Putamen (tissue), 1 donor: ENCODE data around the gene IRS1.

Experiments
- DNase-seq: peaks from one replicate; pipeline ENCODE4 v3.0.0-alpha.2; 2016; ENCODE audit warnings: low spot score

IRS1 gene

GRCh38 chr2:226790011-226790410 is 9.6 kb downstream of the IRS1 start:
- DNase-seq = no peak

DNA sequence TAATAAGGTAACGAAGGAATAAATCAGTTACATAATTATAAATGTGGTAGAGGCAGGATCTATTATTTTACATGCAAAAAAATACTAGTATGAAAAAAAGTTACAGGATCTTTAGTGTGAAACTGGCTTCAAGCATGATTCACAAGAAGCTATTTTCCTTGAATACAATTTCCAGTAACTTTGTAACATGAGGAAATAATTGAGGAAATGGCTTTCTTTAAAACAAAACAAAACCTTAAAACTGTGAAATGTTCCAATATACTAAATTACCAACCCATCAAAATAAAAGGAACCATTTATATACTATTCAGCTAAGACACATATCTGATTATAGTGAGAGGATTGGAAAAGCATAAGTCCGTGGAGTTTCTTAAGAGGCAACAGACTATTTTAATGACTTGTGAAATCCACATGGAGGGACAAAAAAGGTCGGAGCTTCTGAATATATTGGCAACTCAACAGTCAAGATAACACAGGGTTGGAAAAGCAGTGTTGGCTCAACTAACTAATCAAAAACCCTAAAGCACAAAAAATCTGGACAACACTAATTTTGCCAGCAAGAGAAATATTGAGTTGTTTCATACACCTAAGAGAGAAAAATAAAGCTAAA is 10.6 kb downstream of the IRS1 start:
- no peak for DNase-seq

GRCh38 chr2:226788064-226788463 is 11.6 kb downstream of the IRS1 start:
- DNase-seq = no peak

- no peak for DNase-seq
These were observed 15.7 kb downstream of the IRS1 start for GRCh38 chr2:226783885-226784284.

- no peak for DNase-seq
These were observed 17.4 kb downstream of the IRS1 start for GRCh38 chr2:226782092-226782713.

DNA sequence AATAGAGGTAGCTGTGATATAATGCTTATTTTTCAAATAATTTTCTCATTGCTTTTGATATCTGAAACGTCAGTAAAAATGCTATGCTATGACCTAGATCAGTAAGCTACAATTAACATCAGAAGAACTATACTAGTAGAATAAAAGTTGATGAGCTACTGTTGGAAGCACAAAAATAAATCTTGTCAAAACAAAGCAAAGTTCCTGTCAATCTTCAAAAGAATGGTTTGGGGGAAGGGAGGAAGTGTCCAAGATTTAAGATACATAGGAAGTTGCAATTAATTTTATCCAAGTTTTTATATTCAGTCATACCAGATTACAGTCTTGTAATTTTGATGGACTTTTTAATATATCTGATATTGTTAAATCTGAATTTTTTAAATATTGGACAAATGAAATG is 19.2 kb downstream of the IRS1 start:
- DNase-seq = no peak

DNA sequence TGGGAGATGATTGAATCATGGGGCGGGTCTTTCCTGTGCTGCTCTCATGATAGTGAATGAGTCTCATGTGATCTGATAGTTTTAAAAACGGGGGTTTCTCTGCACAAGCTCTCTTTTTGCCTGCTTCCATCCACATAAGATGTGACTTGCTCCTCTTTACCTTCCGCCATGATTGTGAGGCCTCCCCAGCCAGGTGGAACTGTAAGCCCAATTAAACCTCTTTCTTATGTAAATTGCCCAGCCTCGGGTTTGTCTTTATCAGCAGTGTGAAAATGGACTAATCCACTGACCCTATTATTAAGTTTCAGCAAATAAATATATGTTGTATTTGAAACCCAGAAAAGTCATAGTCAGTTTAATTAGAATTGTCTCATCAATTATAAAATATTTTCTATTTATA is 22.0 kb downstream of the IRS1 start:
- no peak for DNase-seq

DNA sequence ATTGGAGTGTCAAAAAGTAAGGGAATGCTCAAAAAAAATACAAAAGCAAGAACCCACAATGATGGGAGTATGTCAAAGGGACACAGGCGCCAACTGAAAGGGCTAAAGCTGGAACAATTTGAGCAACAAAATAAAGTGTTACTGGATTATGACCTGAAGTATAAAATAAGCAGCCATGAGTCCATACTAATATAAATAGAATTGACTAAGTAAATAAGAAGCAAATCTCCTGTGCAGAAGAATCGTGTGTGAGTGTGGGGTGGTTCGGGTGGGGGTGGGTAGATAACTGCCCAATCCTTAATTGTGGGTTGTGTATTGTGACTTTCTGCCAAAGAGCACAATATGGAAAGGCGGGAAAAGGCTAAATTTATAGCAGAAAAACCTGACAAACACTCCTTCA is 23.5 kb downstream of the IRS1 start:
- no peak for DNase-seq

DNA sequence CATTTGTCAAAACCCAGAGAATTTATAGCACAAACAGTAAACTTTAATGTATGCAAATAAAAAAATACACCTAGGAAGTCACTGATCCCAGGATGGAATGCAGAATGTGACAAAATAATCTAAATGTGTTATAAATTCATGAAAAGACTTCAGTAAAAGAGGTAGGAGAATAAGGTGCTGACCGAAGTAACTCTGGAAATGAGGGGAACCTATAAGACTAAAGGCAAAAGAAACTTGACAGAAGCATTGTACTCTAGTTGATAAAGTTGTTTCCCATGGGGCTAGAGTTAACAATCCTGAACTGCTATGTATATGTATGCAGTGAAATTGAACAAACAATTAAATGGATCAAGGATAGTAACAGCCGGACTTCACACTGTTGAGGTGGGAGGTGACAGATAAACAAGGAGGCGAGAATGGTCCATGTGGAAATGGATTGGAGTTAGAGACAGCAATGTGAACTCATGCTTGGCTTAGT is 24.5 kb downstream of the IRS1 start:
- no peak for DNase-seq

GRCh38 chr2:226773291-226773690 is 26.3 kb downstream of the IRS1 start:
- no peak for DNase-seq

DNA sequence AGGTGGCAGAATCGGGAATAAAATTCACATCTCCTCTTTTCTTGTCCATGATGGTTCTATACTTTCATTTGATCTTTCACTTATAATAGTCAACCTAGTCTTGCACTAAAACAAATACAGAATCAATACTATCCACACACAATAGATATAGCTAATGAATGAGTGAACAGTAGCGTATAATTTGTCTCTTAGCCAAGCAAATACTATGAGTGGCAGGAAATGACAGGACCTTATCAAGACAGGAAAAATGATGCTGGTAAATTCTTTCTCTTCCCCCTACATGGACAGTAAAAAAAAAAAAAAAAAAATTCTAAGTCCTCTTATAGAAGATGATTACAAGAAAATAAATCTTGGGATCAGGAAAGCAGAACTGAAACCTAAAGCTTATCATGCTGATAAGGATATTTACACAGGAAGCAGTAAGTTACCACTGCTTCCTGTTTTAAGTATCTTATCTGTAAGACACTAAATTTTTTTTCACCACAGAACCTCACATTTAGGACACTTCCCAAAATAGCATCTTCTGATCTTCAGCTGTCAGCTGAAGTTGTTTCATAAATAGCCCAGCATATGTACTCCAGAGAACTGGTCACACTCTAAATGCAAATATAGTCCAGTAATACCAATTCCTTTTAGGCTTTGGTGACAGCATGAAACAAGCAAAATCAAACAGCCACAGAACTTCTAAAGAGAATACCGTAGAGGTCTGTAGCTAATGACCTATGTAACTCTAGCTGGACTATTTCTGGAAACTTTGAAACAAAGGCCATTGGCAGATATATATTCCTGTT is 27.0 kb downstream of the IRS1 start:
- no peak for DNase-seq

GRCh38 chr2:226771067-226771466 is 28.6 kb downstream of the IRS1 start:
- DNase-seq = no peak

DNA sequence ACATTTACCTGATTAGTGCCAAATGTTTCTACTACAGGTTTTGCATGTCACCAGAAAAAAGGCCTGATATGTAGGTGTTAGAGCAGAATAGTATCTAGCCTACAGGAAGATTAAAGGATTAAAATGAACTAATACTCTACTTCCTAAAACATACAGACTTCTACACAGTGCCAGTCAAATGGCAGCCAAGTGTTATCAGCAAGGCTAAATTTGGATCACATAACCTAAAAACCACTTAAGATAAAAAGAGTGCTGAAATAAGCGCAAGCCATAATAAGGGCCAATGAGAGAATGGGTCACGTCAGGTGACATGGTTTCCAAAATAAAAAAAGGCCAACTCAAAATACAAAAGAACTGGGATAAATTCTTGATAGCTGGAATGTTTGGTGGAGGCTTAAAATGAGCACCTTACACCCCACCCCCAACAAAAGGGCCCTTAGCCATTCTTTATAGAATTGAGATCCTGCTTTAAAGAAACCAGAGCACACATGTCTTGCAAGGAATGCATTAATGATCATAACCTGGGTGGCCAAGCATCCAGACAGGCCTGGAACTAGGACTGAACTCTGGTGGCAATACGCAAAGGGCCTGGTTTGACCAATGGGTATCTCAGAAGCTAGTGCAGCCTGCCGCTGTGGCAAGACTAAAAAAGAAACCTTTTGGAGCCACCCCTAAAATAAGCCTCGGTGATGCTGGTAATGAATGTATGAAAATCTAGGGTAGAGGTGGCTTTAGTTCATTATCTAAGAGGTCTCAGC is 32.4 kb downstream of the IRS1 start:
- no peak for DNase-seq

- DNase-seq = no peak
These were observed 33.1 kb downstream of the IRS1 start for GRCh38 chr2:226766352-226767055.

GRCh38 chr2:226763320-226763719 is 36.3 kb downstream of the IRS1 start:
- DNase-seq = no peak

GRCh38 chr2:226761195-226761583 is 38.4 kb downstream of the IRS1 start:
- DNase-seq = no peak

DNA sequence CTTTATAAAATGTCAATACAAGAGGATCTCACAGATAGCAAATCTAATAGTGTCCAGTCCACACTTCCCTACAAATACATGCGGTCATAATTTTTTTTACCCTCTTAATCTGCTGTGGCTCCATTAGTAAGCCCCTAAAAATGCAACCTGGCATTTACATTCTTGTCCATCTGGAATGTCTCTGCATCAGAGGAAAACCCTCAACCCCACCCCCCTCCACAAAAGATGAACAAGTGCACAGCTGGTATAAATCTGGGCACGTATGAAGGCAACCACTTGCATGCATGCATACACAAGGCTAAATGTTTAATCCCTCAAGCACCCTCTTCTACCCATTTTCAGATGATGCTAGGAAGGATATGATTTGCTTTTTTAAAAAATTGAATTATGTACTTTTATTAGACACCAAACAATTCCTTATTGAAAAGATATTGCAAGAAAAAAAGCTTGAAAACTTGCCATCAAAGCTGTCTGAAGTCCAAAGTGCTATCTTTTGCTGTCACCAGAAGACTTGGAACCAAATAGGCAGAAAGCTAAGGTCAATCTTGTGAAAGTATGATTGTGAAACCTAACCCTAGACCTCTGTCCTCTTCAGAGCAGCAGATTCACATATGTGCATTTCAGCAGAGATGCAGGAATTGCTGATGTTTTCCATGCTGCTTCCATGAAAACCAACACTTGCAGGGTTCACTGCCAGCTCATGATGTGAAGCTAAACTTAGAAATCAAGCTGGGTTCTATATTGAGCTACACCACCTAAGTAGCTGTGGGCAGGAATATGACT is 39.0 kb downstream of the IRS1 start:
- no peak for DNase-seq

DNA sequence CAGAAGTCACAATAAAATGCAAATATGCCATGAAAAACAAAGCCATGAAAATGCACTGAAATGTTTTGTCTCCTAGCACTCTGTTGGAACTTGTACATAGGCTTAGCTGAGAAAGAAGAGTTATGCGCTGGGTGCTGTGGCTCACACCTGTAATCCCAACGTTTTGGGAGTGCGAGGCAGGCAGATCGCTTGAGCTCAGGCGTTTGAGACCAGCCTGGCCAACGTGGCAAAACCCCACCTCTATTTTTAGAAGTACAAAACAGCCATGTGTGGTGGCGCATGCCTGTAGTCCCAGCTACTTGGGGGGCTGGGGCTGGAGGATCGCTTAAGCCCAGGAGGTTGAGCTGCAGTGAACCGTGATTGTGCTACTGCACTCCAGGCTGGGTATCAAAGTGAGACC is 39.9 kb downstream of the IRS1 start:
- no peak for DNase-seq

- no peak for DNase-seq
These were observed 40.5 kb downstream of the IRS1 start for GRCh38 chr2:226758921-226759640.

DNA sequence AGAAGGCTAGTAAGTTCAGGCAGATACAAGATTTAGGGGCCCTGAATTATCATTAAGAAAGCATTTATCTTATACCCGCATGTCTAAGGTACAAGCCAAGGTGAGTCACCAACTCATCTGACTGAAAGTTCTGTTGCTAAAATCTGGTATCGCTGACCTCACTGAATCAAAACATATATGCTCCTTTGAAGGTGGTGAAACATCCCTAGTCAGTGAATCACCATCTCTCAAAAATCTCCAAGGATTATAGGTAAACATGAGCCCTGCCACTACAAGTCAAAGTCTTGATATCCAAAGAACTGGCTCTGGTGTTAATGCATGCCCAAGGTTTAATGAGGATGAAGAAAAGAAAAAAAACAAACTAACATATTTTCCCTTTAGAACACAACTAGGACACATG is 43.5 kb downstream of the IRS1 start:
- DNase-seq = no peak
